Hematopoietic multipotent progenitor cell treated with erythropoietin and hydrocortisone succinate and interleukin-3 and kit ligand, for 17 days (in vitro differentiated cells): ENCODE data around the gene SPATA6.
"Not testable (repeated sequence)": the region's sequence is repeated elsewhere in the genome, so short reads cannot be mapped to it uniquely, and the experiment has no call there.

Experiments
- DNase-seq: peaks from one replicate; pipeline ENCODE4 v3.0.0-alpha.2; 2015; ENCODE audit warnings: low spot score

SPATA6 gene

DNA sequence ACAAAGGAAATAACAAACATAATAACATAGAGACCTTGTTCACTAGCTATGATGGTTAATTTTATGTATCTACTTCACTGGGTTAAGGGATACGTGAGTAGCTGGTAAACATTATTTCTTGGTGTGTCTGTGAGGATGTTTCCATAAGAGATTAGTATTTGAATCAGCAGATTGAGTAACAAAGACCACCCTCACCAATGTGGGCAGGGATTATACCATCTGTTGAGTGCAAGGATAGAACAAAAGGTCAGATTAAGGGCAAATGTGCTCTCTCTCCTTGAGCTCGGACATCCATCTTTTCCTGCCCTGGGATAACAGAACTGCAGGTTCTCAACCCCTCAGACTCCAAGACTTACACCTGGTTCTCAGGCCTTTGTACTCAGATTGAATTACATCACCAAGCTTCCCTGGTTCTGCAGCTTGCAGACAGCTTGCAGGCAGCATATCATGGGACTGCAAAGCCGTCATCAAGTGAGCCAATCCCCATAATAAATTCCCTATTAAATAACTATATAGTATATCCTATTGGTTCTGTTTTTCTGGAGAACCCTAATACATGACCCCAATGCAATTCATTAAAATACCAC is 9.2 kb downstream of the SPATA6 start:
- DNase-seq, result no peak

DNA sequence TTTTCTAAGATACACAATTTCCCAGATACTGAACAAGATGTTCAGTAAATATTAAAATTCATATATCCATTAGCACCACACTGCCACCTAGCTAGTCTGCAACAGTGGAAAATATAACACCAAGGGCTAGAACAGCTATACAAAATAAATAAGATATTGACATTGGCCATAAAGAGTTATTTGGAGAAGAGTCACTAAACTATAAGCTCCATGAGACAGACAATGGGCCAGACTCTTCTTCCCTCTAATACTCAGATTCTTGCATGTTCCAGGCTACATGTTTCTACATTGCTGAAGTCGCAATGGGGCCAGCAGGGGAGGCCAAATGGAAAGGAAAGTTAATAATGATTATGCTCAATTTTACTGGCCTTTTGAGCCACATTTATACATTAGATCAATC is 21.5 kb downstream of the SPATA6 start:
- DNase-seq, result no peak

- DNase-seq, result no peak
Observed at GRCh38 chr1:48448932-48449331, 23.1 kb downstream of the SPATA6 start.

DNA sequence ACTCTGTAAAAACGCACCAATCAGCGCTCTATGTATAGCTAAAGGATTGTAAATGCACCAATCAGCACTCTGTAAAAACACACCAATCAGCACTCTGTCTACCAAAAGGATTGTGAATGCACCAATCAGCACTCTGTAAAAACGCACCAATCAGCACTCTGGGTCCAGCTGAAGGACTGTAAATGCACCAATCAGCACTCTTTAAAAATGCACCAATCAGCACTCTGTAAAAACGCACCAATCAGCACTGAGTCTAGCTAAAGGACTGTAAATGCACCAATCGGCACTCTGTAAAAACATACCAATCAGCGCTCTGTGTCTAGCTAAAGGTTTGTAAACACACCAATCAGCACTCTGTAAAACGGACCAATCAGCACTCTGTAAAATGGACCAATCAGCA is 27.8 kb downstream of the SPATA6 start:
- not testable (repeated sequence) for DNase-seq

DNA sequence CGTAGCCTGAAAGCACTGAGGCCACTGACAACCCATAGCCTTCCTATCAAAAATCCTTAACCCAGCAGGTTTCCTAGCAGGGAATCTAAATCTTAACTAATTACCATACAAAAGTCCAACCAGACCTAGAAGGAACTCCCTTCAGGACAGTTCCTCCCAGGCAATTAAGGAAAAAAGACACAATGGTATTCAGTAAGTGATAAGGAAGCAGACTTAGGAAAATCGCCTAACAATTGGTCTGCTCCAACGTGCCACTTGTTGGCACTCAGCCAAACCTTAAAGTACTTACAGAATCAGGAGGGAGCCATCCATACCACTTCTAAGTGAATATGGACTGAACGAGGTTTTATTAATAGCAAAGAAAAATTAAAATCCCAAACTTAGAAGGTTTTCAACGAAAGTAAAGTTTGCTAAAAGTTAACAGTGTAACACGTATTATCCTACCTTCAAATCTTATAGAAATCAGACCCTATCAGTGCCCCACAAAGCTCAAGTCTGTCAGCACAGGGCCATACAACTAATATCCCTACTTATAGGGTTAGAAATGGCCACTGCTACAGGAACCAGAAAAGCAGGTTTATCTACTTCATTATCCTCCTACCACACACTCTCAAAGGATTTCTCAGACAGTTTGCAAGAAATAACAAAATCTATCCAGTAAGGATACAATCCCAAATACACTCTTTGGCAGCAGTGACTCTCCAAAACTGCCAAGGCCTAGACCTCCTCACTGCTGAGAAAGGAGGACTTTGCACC is 29.0 kb downstream of the SPATA6 start:
- no peak for DNase-seq

DNA sequence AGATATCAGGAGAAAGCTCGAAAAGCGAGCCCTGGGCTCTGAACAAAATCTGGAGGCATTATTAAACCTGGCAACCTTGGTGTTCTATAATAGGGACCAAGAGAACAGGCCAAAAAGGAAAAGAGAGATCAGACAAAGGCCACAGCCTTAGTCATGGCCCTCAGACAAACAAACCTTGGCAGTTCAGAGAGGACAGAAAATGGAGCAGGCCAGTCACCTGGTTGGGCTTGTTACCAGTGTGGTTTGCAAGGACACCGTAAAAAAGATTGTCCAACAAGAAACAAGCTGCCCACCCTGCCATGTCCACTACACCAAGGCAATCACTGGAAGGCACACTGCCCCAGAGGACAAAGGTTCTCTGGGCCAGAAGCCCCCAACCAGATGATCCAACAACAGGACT is 31.2 kb downstream of the SPATA6 start:
- DNase-seq, result not testable (repeated sequence)

DNA sequence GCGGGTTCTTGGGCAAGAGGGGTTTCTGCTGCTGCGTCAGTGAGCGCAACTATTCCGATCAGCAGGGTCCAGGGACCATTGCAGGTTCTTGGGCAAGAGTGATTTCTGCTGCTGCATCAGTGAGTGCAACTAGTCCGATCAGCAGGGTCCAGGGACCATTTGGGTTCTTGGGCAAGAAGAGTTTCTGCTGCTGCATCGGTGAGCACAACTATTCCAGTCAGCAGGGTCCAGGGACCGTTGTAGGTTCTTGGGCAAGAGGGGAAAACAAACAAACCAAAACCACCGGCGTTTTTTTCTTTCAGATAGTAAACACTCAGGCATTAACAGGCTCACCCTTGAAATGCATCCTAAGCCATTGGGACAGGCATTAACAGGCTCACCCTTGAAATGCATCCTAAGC is 32.6 kb downstream of the SPATA6 start:
- DNase-seq, result no peak

GRCh38 chr1:48437379-48437778 is 34.6 kb downstream of the SPATA6 start:
- not testable (repeated sequence) for DNase-seq

DNA sequence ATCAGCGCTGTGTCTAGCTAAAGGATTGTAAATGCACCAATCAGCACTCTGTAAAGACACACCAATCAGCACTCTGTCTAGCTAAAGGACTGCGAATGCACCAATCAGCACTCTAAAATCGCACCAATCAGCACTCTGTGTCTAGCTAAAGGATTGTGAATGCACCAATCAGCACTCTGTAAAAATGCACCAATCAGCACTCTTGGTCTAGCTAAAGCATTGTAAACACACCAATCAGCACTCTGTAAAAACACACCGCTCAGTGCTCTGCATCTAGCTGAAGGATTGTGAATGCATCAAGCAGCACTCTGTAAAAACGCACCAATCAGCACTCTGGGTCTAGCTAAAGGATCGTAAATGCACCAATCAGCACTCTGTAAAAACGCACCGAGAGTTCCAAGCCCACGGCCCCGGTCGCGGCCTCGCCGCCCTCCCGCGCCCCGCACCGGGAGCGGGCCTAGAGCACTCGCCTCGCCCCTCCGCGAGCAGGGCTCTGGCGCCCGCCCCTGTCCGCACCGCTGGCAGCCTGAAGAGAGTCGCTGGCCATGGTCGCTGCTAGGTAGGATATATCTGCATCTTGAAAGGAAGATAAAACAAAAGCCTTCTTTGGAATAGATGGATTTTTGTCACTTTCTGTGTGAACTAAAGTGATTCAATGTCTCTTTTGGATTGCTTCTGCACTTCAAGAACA is 36.5 kb downstream of the SPATA6 start:
- not testable (repeated sequence) for DNase-seq

GRCh38 chr1:48430832-48431231 is 41.2 kb downstream of the SPATA6 start:
- no peak for DNase-seq

DNA sequence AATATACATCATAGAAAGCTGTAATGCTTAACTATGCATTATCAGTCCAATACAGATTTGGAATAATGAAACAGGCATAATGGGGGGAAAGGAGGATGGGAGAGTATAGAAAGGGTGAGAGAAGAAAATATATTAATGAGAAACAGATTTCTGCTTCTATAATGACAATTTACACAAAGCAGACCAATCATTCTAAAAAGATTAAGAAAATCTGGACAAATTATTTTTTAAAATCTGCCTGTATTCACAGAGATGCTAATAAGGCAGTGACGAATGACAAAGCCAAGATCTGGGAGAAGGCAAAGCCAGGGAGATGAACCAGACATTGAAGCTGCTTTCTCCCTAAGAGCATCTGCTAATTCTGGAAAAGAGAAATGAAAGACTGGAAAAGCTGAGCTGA is 50.0 kb downstream of the SPATA6 start:
- DNase-seq, result no peak

DNA sequence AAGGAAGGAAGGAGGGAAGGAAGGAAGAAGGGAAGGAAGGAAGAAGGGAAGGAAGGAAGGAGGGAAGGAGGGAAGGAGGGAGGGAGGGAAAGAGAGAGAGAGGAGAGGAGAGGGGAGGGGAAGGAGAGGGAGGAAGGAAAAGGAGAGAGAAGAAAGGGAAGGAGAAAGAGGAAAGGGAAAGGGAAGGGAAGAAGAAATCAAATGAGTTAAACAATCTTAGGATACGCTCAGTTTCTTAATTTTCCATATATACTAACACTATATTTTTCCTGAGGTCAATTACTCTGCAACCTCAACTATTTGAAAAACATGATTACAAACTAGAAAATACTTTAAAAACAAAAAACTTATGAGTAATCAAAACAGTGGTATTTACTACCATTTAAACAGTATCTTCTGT is 53.3 kb downstream of the SPATA6 start:
- DNase-seq, result no peak

DNA sequence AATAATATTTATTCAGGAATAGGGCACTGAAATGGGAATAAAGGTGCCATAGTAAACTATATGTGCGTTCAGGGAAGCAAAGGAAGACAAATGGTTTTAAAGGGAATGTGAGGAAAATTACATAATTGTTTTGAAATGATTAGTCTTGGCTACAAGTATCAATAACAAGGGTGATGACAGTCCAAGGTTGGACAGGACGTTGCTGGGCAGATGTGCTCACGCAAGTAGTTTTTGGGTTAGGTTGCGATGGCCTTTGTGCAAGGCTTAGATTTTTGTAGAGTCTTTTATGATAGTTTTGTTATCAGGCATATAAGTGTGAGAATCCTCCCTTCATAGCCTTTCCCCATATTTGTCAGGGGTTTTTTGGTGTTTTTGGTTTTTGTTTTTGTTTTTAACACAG is 57.0 kb downstream of the SPATA6 start:
- no peak for DNase-seq

DNA sequence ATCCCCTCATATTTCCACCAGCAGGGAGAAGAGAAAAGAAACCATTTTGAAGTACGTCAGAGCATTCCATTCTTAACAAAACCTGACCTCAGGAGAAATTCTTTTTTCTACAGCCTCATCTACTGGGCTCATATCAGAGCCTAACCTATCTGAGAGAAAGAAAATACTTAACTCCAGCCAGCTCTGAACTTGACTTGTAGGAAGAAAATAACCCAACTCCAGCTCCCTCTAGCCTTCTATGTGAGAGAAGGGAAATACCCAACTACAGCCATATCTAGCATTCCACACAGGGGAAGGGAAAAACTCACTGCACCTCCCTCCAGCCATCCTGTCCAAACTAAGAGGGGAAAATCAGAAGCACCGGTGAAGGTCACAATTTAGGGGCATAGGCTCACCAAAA is 57.7 kb downstream of the SPATA6 start:
- DNase-seq, result no peak

DNA sequence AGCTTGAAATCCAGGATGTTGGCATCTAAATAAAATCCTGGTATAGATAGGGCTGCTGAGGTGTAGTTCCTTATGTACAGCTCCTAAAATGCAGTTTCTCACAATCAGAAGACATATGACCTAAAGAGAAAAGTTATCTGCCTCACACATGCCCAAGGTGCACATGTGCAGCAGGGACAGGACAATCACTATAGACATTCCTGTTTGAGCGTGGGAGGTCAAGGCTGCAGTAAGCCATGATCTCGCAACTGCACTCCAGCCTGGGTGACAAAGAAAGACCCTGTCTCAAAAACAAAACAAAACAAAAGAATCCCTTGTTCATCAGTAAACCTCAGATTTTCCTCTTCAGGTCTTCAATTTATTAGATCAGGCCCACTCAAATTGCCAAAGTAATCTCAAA is 66.1 kb downstream of the SPATA6 start:
- DNase-seq, result no peak

- DNase-seq, result no peak
Observed at GRCh38 chr1:48405400-48405799, 66.6 kb downstream of the SPATA6 start.

DNA sequence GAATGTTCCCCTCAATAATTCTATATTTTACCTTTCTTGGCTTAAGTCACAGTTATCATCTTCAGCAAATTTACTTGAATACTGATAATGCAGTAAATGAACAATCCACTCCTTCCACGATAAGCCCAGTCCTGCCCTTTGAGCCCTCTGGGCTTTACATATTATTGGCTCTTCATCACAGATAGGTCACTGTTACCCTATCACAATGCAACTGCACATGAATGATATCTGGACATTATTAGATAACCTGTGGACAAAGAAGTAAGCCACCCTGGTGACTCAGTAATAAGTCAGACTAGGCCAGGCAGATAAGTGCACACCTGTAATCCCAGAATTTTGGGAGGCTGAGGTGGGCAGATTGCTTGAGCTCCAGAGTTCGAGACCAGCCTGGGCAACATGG is 69.4 kb downstream of the SPATA6 start:
- no peak for DNase-seq

GRCh38 chr1:48396208-48396607 is 75.8 kb downstream of the SPATA6 start:
- DNase-seq, result no peak

- DNase-seq, result no peak
Observed at GRCh38 chr1:48391926-48392325, 80.1 kb downstream of the SPATA6 start.

DNA sequence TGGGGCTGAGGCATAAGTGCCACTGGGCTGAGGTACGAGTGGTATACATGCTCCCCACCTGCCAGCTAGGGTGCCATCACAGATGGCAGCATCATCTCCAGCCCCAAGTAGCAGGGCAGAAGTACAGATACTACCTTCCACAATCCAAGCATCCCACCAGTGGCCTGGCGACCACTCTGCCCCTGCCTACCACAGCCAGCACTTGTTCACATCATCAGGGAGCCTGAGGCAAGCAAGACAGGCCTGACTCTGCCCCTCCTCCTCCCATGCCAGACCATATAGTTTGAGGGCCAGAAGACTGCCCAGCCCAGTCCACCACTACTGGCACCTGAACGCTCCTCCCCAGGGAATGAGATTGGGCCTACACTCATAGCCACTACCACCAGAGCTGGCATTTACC is 84.6 kb downstream of the SPATA6 start:
- no peak for DNase-seq

DNA sequence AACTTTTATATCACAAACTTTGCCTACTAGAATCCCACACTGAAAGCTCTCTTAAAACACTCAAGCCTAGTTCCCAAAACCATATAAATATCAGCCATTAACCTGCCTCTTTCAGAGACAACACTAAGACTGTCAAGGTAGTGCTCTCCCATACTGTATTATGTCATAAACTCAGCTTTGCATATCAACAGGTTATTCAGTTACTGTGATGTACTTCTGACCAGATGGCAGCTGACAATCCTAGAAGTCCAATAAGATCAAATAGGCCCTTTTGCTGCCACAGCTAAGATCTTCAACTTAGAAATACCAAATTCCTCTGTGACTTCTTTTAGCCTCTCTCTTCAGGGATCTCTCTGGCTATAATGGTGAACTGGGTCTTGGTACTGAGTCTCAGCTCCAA is 97.2 kb downstream of the SPATA6 start:
- DNase-seq, result no peak

- DNase-seq, result no peak
Observed at GRCh38 chr1:48371598-48371997, 100.4 kb downstream of the SPATA6 start.

GRCh38 chr1:48362901-48363300 is 109.1 kb downstream of the SPATA6 start:
- DNase-seq, result no peak
